ENCODE results near the gene UNC5A.

UNC5A gene

GRCh38 chr5:176810081-176810597, at the start of gene UNC5A:
UNC5A (plus strand) TSS chr5:176810559; CDS start chr5:176810751, 192 bp downstream.
- DNase-seq (ENCODE audit: low spot score), result peak; percentile 54

DNA sequence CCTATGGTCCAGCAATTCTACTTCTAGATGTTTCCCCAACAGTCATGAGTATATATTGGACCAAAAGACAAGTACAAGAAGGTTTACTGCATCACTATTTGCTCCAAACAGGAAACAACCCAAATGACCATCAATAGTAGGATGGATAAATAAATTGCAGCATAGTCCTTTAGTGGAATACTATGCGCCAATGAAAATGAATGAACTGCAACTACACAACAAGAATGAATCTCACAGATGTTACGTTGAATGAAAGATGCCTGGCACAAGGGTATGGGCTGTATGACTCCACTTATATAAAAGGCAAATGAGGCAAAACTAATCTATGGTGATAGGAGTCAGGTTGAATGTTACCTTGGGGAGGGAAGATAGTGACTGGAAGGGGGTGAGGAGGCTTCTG, 48.6 kb upstream of the UNC5A start:
- no peak for DNase-seq (ENCODE audit: low spot score)

DNA sequence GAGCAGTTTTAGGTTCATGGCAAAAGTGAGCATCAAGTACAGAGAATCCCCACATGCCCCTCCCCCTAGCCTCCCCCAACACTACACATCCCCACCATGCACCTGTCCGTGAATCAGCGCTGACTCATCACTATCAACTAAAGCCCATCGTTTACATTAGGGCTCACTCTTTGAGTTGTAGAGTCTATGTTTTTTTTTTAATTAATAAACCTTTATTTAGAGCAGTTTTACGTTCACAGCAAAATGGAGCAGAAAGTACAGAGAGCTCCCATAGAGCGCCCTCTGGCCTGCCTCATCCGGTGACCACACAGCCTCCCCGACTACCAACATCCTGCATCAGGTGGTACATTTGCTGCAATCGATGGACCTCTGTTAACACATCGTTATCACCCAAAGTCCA, 47.9 kb upstream of the UNC5A start:
- no peak for DNase-seq (ENCODE audit: low spot score)

GRCh38 chr5:176765687-176766086, 44.7 kb upstream of the UNC5A start:
- DNase-seq (ENCODE audit: low spot score), result no peak

- no peak for DNase-seq (ENCODE audit: low spot score)
Observed at GRCh38 chr5:176768174-176768970, 42.0 kb upstream of the UNC5A start.

- no peak for DNase-seq (ENCODE audit: low spot score)
Observed at GRCh38 chr5:176769911-176770310, 40.4 kb upstream of the UNC5A start.

- DNase-seq (ENCODE audit: low spot score), result no peak
Observed at GRCh38 chr5:176770431-176770830, 39.9 kb upstream of the UNC5A start.

DNA sequence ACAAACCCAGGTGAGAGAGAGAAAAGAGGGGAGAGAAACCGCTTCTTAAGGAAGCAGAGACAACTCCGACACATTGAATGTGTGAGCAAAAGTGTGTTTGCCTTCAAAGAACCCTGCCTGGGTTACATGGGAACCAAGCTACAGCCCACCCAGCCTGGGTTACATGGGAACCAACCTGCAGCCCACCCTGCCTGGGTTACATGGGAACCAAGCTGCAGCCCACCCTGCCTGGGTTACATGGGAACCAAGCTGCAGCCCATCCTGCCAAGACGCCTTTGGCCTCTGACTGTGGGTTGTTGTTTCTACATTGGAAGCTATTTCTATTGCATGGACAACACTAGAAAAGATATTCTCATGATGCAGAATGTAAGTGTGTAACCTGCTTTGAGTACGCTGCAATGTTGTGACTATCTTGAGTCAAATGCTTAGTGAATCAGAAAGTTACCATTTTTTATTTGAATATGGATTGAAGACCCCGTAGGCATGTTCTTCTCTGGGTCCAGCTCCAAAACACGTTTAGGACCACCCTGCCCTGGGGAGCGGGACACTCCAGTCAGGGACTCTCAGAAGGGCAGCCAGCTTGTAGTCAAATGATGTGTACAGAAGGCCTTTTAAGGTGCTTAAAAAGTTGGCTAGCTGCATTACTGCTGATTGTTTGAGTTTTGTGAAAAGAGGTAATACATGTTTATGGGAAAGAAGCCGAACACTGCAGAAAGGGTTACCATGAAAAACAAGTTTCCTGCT, 39.1 kb upstream of the UNC5A start:
- no peak for DNase-seq (ENCODE audit: low spot score)

DNA sequence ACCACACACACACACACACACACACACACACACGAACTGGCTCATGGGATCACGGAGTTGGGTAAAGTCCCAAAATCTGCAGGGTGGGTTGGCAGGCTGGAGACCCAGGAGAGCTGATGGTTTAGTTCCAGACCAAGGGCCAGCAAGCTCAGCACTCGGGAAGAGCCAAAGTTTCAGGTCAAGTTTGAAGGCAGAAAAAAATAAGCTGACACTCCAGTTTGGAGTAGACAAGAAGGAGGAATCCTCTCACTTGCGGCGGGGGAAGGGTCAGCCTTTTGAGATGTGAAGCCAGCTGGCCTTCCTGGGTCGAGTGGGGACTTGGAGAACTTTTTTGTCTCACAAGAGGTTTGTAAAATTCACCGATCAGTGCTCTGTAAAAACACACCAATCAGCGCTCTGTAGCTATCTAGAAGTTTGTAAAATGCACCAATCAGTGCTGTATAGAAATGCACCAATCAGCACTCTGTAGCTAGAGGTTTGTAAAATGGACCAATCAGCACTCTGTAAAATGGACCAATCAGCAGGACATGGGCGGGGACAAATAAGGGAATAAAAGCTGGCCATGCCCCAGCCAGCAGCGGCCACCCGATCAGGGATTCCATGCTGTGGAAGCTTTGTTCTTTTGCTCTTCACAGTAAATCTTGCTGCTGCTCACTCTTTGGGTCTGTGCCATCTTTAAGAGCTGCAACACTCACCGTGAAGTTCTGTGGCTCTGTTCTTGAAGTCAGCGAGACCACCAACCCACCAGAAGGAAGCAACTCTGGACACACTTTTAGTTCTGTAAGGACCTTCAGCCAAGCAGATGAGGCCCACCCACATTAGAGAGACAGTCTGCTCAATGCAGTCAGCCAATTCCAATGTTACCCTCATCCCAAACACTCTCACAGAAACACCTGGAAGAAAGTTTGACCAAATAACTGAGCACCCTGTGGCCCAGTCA, 37.8 kb upstream of the UNC5A start:
- no peak for DNase-seq (ENCODE audit: low spot score)

DNA sequence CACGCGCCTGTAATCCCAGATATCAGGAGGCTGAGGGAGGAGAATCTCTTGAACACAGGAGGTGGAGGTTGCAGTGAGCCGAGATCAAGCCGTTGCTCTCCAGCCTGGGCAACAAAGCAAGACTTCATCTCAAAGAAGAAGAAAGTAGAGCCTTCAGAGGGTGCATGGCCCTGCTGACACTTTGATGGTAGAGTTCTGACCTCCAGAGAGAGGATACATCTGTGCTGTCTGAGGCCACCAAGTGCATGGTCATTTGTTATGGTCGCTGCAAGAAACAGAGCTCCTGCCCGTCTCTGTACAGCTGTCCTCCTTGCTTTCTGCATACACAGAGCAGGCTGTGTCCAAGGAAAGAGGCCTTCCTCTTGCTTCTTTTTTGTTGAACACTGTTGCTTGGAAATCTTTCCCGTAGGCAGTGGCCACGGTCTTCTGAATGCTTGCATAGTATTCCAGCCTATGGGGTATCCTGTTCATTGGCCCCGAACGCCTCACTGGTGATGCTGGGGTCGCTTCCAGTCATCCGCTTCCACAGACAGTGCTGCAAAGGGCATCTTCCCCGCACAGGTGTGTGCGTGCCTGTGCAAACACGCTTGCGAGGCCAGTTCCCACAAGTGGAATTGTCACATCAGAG, 36.8 kb upstream of the UNC5A start:
- DNase-seq (ENCODE audit: low spot score), result no peak

GRCh38 chr5:176774216-176775171, 35.9 kb upstream of the UNC5A start:
- DNase-seq (ENCODE audit: low spot score), result no peak

DNA sequence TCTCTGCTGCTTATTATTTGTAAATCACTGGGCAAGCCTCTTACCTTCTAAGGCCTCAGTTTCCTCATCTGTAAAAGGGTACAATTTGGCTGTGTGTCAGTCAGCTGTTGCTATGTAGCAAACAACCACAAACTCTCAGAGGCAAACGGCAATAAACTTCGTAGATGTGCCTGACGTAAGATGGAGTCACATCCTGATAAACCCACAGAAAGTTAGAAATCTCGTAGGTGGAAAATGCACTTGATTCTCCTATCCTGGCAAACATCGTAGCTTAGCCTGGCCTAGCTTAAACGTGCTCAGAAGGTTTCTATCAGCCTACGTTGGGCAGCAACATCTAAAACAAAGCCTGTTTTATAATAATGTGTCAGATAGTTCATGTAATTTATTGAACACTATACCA, 35.0 kb upstream of the UNC5A start:
- DNase-seq (ENCODE audit: low spot score), result no peak

GRCh38 chr5:176776141-176776865, 34.1 kb upstream of the UNC5A start:
- DNase-seq (ENCODE audit: low spot score), result no peak

- no peak for DNase-seq (ENCODE audit: low spot score)
Observed at GRCh38 chr5:176776916-176777315, 33.4 kb upstream of the UNC5A start.

- DNase-seq (ENCODE audit: low spot score), result no peak
Observed at GRCh38 chr5:176778921-176779465, 31.4 kb upstream of the UNC5A start.

DNA sequence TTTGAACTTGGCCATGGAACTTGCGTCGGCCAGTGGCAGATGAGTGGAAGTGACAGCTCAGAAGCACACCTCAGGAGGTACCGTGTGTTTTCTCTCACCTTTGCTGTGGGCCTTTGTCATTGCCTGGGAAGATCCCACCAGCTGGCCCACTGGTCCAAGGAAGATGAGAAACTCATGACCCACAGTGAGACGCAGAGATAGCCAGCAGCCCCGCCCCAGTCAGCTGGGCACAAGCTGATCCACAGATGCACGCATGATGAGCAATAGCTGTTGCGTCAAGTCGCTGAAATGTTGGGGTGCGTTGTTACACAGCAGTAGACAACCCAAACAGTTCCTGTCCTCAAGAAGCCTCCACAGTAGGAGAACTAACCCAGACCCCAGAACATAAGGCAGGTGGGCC, 30.8 kb upstream of the UNC5A start:
- no peak for DNase-seq (ENCODE audit: low spot score)

DNA sequence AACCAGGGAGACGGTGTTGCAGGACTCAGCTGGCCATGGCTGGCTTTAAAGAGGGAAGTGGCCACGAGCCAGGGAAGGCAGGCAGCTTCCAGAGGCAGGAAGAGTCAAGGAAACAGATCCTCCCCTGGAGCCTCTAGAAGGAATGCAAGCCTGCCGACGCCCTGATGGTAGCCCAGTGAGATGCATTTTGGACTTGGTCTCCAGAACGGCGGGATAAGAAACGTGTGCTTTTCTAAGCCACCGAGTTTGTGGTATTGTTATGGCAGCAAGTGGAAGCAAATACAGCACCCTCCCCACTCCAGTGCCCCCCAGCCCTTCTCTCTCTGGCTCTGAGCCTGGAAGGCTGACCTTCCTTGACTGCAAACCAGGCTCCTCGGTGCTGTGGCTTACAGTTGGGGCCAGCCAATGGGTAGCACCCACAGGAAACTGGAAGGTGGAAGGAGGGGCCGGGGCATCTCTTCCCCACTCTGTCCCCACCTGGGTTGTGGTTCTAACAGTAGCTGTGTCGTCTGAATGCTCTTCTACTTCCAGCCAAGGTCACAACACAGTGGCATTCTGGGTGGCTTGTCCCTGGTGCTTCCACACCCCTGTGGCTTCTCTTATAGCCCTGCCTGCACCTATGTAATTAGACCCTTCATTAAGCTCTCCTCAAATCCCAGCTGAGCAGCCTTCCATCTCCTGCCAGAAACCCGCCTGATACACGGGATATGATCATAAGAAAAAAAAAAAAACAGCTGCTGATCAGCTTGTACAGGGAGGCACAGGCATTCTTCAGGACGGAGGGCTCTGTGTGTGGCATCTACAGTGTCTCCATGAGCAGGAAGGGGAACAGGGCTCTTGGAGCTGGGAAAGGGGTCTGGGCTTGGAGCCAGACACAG, 29.9 kb upstream of the UNC5A start:
- DNase-seq (ENCODE audit: low spot score), result no peak

GRCh38 chr5:176781054-176781375, 29.3 kb upstream of the UNC5A start:
- no peak for DNase-seq (ENCODE audit: low spot score)
